ENCODE results near the gene CTDSP1. TPM values are rescaled to one million over a fixed set of nuclear protein-coding genes. Genes with fewer than 3 reads are reported as not detected.

CTDSP1 gene
- polyA plus RNA-seq, 3 donors: 46.4 to 258 (median 49.9) TPM

DNA sequence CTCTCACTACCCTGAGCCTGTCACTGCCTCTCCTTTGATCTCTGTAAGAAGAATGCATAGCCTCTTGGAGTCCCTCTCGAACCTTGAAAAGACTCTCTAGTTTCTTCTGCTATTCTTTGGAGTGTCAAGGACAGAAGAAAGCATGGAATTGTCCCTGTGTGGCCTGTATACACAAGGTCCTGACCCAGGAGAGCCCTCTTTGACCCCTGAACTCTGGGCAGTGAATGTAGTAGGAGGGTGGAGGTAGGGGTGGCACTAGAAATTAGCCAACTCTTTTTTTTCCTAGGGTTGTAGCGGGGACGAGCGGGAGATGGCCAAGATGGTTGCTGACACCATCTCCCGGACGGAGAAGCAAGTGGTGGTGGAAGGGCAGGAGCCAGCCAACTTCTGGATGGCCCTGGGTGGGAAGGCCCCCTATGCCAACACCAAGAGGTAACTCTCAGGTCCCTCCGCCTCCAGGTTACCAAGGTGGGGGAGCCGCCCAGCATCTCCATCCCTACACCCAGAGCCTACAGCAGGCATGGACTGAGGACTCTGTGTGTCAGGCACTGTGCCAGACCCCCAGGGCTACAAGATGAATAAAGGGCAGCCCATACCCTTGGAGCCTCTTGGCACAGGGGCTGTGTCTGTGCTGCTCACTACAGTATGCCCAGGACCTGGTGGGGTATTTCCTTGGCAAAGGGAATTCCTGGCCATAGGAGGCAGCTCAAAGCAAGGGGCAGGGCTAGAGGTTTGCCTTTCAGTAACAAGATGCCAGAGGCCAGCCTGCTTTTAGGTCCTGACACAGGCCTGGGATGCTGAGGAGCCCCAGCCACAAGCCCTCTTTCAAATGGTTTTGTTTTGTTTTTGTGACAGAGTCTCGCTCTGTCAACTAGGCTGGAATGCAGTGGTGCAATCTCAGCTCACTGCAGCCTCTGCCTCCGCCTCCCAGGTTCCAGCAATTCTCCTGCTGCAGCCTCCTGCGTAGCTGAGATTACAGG, 35.6 kb downstream of the CTDSP1 start:
- H3K27me3 Mint-ChIP-seq (ENCODE audit: low read depth in 3 of 3): peaks cover 1 to 7% (median 4%) of the 10 kb centered on the region in 3 donors
- TF ChIP-seq, protein P1, sequence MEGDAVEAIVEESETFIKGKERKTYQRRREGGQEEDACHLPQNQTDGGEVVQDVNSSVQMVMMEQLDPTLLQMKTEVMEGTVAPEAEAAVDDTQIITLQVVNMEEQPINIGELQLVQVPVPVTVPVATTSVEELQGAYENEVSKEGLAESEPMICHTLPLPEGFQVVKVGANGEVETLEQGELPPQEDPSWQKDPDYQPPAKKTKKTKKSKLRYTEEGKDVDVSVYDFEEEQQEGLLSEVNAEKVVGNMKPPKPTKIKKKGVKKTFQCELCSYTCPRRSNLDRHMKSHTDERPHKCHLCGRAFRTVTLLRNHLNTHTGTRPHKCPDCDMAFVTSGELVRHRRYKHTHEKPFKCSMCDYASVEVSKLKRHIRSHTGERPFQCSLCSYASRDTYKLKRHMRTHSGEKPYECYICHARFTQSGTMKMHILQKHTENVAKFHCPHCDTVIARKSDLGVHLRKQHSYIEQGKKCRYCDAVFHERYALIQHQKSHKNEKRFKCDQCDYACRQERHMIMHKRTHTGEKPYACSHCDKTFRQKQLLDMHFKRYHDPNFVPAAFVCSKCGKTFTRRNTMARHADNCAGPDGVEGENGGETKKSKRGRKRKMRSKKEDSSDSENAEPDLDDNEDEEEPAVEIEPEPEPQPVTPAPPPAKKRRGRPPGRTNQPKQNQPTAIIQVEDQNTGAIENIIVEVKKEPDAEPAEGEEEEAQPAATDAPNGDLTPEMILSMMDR (IDR thresholded peaks at IDR 0.05): no peak
- H3K9me3 ChIP-seq (replicated peaks in 1 of 2; ENCODE audit: control insufficient read depth in 1 of 2, insufficient read depth in 1 of 2, low read length in 2 of 2): no peaks in the 10 kb centered on the region
- peaks cover 15% of the 10 kb centered on the region for H3K4me1 Mint-ChIP-seq
- no peak for DNase-seq
- no peaks in the 10 kb centered on the region for H3K36me3 Mint-ChIP-seq
- H3K9ac ChIP-seq (ENCODE audit: insufficient read depth, low read length, poor library complexity, severe bottlenecking): no peak overlapping the region
- H3K4me3 Mint-ChIP-seq: no peak overlapping the region
- intact Hi-C loops (cut with micrococcal nuclease): no loop called here
- H2AFZ ChIP-seq (ENCODE audit: insufficient read depth, low read depth, low read length, poor library complexity, severe bottlenecking): no peak overlapping the region
- 97% methylated on average over 5 of the region's 11 CpGs for WGBS (ENCODE audit: insufficient coverage)
- H3K4me2 ChIP-seq (replicated peaks; ENCODE audit: extremely low read depth, low read length, poor library complexity, severe bottlenecking): no peak overlapping the region
- H3K4me1 ChIP-seq (ENCODE audit: control insufficient read depth in 1 of 2, insufficient read depth in 2 of 2, low read length in 2 of 2): peaks cover 6 to 11% of the 10 kb centered on the region in 2 donors
- no peaks in the 10 kb centered on the region for H3K27me3 ChIP-seq (ENCODE audit: control insufficient read depth in 2 of 2, insufficient read depth in 2 of 2, low read length in 2 of 2)
- no peak overlapping the region for H3K27ac ChIP-seq (ENCODE audit: low read depth in 1 of 2, low read length in 2 of 2)
- no peaks in the 10 kb centered on the region for H3K79me2 ChIP-seq (ENCODE audit: insufficient read depth, low read length)
- no peaks in the 10 kb centered on the region for H3K9me3 Mint-ChIP-seq
- H3K27ac Mint-ChIP-seq: no peak overlapping the region
- no peaks in the 10 kb centered on the region for H3K36me3 ChIP-seq (replicated peaks in 1 of 2; ENCODE audit: control insufficient read depth in 1 of 2, insufficient read depth in 2 of 2, low read length in 2 of 2)
- no peaks in the 10 kb centered on the region for H4K20me1 ChIP-seq (ENCODE audit: insufficient read depth, low read length)
- no peak overlapping the region for H3K4me3 ChIP-seq (replicated peaks in 1 of 3; ENCODE audit: low read depth in 2 of 3, low read length in 3 of 3)

DNA sequence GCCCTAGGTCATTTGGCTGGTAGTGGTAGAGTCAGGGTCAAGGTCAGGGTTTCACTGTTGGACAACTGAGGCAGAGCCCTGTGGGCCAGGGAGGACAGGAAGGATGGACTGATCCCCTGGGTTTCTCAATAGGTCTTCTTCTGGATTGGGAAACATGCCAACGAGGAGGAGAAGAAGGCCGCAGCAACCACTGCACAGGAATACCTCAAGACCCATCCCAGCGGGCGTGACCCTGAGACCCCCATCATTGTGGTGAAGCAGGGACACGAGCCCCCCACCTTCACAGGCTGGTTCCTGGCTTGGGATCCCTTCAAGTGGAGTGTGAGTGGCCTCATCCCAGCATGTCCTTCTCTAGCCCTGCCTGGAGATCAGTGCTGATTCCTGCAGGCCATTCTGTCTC, 37.3 kb downstream of the CTDSP1 start:
- Histone ChIP-seq H3K4me1 (ENCODE audit: control insufficient read depth in 1 of 2, insufficient read depth in 2 of 2, low read length in 2 of 2) (peaks cover 6 to 11% of the 10 kb centered on the region in 2 donors), H3K79me2 (ENCODE audit: insufficient read depth, low read length) (no peaks in the 10 kb centered on the region), H3K36me3 (replicated peaks in 1 of 2; ENCODE audit: control insufficient read depth in 1 of 2, insufficient read depth in 2 of 2, low read length in 2 of 2) (no peaks in the 10 kb centered on the region), H2AFZ (ENCODE audit: insufficient read depth, low read depth, low read length, poor library complexity, severe bottlenecking) (no peak overlapping the region), H3K4me3 (replicated peaks in 1 of 3; ENCODE audit: low read depth in 2 of 3, low read length in 3 of 3) (no peak overlapping the region), H4K20me1 (ENCODE audit: insufficient read depth, low read length) (no peaks in the 10 kb centered on the region), H3K9ac (ENCODE audit: insufficient read depth, low read length, poor library complexity, severe bottlenecking) (no peak overlapping the region), H3K4me2 (replicated peaks; ENCODE audit: extremely low read depth, low read length, poor library complexity, severe bottlenecking) (no peak overlapping the region), H3K27ac (ENCODE audit: low read depth in 1 of 2, low read length in 2 of 2) (no peak overlapping the region), H3K9me3 (replicated peaks in 1 of 2; ENCODE audit: control insufficient read depth in 1 of 2, insufficient read depth in 1 of 2, low read length in 2 of 2) (no peaks in the 10 kb centered on the region), H3K27me3 (ENCODE audit: control insufficient read depth in 2 of 2, insufficient read depth in 2 of 2, low read length in 2 of 2) (no peaks in the 10 kb centered on the region)
- Mint-ChIP-seq H3K36me3 (no peaks in the 10 kb centered on the region), H3K27me3 (ENCODE audit: low read depth in 3 of 3) (peaks cover 0 to 4% (median 4%) of the 10 kb centered on the region in 3 donors), H3K4me3 (no peak overlapping the region), H3K9me3 (no peaks in the 10 kb centered on the region), H3K27ac (peak overlapping the region in 1 of 7 donors; percentile 49), H3K4me1 (peaks cover 15% of the 10 kb centered on the region)
- WGBS (ENCODE audit: insufficient coverage): 33% methylated on average over 1 of the region's 5 CpGs
- DNase-seq: no peak
- intact Hi-C loops (cut with micrococcal nuclease): no loop called here
- TF ChIP-seq, protein P1 (IDR thresholded peaks at IDR 0.05): no peak
